GM10266 (cell line): ENCODE results near the gene NEUROG2.
A peak's percentile ranks its signal among the peaks of the same experiment; 100 is the strongest.

ENCODE experiments used
- DNase-seq: peaks from one replicate; pipeline ENCODE4 v3.0.0; 2012; ENCODE audit errors: extremely low spot score
- TF ChIP-seq, protein P1 (sequence below): IDR thresholded peaks from 2 replicates; pipeline ENCODE4 v1.5.1; 2012; ENCODE audit warnings: mild to moderate bottlenecking, low read depth; ENCODE audit not compliant: control insufficient read depth, insufficient read depth; ENCODE audit errors: missing control alignments

Gene NEUROG2

DNA sequence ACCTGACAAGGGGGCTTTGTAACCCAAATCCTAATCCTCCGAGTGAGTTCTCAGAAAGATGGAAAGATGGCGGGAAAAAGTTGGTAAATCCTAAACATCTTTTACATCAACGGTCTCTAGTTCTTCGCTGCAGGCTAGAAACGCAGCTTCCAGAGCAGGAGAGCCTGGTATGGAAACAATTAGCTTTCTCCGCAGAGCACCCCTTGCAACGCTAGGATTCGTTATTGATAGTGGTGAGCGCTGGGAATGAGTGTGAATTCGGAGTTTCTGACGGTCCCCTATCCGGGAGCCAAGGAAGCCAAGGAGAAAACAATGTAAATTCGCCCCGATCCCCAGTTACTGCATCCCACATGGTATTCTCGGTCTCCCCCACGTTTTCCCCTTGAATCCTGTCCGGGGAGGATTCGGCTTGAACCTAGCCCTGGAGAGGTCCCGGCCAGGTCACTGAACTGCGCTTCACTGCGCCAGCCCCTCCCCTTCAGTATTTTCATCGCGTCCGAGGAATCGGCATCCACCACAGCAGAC, 4.7 kb upstream of the NEUROG2 start:
- TF ChIP-seq, protein P1, sequence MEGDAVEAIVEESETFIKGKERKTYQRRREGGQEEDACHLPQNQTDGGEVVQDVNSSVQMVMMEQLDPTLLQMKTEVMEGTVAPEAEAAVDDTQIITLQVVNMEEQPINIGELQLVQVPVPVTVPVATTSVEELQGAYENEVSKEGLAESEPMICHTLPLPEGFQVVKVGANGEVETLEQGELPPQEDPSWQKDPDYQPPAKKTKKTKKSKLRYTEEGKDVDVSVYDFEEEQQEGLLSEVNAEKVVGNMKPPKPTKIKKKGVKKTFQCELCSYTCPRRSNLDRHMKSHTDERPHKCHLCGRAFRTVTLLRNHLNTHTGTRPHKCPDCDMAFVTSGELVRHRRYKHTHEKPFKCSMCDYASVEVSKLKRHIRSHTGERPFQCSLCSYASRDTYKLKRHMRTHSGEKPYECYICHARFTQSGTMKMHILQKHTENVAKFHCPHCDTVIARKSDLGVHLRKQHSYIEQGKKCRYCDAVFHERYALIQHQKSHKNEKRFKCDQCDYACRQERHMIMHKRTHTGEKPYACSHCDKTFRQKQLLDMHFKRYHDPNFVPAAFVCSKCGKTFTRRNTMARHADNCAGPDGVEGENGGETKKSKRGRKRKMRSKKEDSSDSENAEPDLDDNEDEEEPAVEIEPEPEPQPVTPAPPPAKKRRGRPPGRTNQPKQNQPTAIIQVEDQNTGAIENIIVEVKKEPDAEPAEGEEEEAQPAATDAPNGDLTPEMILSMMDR = no peak
- DNase-seq = peak; percentile 12

GRCh38 chr4:112519689-112520597, 4.0 kb upstream of the NEUROG2 start:
- TF ChIP-seq, protein P1 = peak; percentile 64
- peak; percentile 31 for DNase-seq

GRCh38 chr4:112518675-112519074, 2.7 kb upstream of the NEUROG2 start:
- TF ChIP-seq, protein P1 = no peak
- DNase-seq = peak; percentile 10

GRCh38 chr4:112517911-112518310, 1.9 kb upstream of the NEUROG2 start:
- peak; percentile 37 for DNase-seq

DNA sequence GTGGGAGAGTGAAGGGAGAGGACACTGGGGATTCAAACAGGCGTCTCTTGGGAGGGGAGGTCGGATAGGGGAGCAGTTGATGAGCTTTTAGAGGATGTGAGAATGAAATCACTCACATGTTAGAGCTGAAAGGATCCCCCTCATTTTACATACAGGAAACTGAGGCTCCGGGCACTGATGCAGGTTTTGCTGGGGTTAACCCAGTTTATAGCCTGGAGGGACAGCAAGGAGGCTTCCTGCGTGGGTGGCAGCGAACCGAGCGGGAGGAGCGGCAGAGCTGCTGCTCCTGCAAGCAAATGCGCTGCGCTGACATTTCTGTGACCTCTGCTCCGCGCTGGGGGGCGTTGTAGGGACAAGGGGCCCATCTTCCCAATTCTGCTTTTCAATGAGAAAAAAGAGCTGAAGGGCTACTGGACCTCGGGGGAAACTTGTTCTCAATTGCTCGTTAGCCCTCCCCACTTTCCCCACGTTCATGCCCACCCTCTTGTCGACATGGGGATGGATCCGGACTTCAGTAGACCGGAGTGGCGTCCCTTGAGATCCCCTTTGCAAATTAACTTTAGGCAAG, 1.2 kb upstream of the NEUROG2 start:
- peak; percentile 76 for DNase-seq
- TF ChIP-seq, protein P1 = peak; percentile 50

More at GRCh38 chr4:112517911-112518310, 1.9 kb upstream of the NEUROG2 start:
- TF ChIP-seq, protein P1 = no peak

DNA sequence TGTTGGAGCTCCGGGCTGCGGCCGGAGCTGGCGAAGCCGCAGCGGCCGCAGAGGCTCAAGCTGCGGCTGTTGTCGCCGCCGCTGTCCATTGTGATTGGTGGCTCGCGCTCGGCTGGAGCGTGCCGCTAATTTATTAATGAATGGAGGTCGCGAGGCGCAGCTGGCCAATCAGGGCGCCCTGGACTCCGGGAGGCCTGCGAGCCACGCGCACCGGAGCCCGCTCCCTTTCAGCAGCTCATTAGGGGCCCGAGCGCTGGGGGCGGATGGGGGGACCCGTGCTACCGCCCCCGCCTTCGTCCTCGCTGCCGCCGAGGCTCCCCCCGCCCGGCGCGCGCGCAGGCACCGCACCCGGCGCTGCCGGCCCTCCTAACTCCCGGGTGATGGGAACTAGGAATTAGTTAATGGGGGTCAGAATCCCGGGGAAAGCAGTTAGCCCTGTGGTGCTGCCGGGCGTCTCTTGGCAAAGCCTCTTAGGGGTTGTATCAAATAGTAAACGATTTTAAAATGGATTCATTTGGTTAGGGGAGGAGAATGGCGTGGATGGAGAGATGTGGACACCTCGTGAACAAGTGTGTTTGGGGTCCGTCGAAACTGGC, 589 bp upstream of the NEUROG2 start:
- TF ChIP-seq, protein P1 = no peak
- DNase-seq = peak; percentile 83
